HG02642 (cell line): ENCODE results near the gene PTX4.
A peak's percentile ranks its signal among the peaks of the same experiment; 100 is the strongest.
"Not testable (repeated sequence)": the region's sequence is repeated elsewhere in the genome, so short reads cannot be mapped to it uniquely, and the experiment has no call there.

ENCODE experiments used
- ATAC-seq: cut with Tn5 transposase; IDR thresholded peaks from one replicate; pipeline ENCODE4 v1.9.1; 2021; ENCODE audit warnings: mild to moderate bottlenecking; ENCODE audit not compliant: unreplicated experiment, poor library complexity

Gene PTX4

GRCh38 chr16:1486551-1487390 is 2.0 kb downstream of the PTX4 start:
- ATAC-seq: no peak

DNA sequence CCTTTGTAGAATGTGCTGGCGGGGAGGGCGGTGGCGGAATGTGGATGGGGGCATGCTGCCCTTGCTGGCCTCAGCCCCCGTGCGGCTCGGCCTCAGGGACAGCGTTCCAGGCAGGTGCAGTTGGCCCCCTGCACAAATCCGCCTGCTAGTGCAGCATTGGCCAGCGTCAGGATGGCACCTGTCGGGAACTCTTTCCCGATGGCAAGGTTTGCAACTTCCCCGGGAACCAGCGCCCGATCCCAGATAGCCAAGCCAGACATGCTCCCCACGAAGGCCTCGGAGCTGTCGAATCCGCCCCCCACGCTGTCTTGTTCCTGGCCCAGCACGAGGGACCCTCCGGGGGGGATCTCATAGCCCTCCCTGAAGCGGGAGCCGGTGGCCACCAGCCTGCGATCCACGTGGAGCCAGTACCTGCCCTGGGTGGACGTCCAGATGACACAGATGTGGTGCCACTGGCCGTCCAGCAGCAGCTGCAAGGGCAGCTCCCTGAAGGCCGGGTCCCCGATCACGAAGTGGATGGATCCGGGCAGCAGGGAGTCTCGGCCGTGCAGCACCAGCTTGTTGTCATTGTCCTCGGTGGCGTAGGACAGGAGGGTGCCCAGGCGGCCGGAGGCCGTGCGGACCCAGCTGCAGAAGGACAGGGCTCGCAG is 2.8 kb downstream of the PTX4 start:
- ATAC-seq: no peak

- no peak for ATAC-seq
Measured at GRCh38 chr16:1481906-1482835, 6.6 kb downstream of the PTX4 start.

- not testable (repeated sequence) for ATAC-seq
Measured at GRCh38 chr16:1478937-1479336, 9.8 kb downstream of the PTX4 start.

GRCh38 chr16:1477033-1477432 is 11.7 kb downstream of the PTX4 start:
- ATAC-seq: no peak

- ATAC-seq: no peak
Measured at GRCh38 chr16:1475552-1476114, 13.1 kb downstream of the PTX4 start.

DNA sequence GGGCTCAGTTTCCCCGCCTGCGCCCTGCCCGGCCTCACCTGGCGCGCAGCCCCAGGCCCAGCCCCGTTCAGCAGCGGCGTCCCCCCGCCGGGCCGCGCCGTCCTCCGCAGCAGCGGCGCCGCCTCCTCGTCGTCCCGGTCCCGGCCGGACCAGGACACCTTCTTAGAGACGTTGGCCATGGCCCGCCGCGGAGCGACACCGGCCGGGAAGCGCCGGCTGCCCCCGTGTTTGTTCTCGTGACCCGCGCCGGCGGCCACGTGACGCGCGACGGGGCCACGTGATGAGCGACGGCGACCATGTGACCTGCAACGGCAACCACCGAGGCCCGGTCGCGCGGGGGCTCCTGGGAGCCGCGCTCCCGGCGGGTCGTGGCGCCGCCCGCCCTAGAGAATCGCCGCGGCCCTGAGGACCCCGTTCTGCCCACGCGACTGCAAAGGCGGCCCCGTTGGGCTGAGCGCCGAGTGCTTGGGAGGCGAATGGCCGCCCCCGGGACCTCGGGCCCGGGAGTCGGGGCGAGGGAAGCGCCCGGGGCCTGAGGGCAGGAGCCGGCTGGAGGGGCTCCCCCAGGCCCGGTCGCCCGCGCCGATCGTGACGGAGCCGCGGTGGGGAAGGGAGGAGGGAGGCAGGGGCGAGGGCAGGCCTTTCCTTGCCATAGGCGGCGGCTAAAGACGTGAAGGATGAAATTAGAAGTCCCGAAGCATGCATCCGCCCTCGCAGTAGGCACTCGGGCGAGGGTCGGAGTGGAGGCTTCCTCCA is 13.8 kb downstream of the PTX4 start, which contains the start of gene CLCN7:
TSS of gene CLCN7 (minus strand) at position 233 of the 756 bp plus-strand sequence. CDS start at position 179, 54 bp downstream.
- peak; percentile 90 for ATAC-seq

DNA sequence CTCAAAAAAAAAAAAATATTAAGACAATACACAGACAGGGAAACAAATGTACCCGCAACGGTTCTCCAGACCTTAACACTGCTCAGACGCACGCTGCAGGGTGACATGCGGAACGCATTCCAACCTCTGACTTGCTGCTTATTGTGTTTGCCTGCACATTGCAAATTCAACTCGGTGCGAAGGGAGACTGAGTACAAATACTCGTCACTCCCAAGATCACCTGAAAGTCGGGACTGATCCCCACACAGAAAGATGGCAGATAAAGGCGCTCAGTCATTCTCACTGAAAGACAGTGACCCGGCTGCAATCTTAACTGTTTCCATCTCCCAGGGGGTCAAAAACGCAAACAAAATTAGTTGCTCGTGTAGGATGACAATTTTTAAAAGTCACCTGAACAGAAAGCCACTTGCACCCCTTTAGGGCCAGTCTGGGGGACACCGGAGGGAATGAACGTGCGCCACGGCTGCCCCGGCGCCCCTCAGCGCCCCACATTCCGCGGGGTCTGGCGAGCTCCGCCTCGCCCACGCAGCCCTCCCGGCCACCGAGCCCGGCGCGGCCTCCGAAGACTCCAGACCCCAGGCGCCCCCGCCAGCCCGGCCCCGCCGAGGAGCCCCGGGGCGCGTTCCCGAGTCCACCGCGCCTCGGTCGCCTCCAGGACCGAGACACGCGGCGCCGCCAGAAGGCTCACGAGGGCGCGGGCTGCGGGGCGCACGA is 14.5 kb downstream of the PTX4 start:
- ATAC-seq: peak; percentile 27

DNA sequence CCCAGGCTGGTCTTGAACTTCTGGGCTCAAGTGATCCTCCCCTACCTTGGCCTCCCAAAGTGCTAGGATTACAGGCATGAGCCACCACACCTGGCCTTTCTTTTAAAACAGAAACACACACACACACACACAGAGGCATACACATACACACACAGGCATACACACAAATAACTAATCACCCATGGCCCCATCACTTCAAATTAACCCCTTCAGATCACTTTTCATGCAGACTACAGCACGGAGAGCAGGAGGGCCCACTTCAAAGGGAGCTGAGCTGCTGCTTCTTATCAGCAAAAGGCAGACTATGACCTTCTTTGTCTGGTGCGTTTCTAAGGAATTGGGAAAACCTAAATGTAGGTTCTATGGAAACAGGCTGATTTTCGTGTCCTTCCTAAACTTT is 15.8 kb downstream of the PTX4 start:
- no peak for ATAC-seq

DNA sequence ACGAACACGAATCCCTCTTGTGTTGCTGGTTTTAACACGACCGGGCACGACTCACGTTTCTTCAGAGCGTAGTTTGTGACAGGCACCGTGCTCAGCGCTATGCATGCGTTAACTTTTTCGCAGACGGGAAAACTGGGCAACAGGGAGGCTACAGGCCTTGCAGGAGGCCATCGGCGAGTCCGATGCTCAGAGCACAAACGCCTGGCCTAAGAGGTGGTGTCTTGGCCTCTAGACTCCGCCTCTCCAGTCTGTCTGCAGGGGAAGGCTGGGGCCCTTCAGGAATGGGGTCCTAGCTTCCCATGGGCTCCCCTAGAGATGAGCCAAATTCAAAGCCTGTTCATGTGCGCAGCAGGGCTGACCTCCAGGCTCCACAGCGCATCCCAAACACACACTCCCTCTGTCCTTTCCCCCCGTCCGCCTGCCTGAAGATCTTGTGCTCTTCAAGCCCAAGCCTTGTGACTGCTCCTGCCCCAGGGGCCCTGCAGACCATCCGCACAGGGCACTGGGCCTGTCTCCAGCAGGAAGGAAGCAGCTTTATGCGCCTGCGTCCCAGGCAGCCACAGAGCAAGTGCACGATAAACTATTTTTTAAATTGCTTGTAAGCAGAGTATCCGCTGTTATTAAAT is 17.1 kb downstream of the PTX4 start:
- no peak for ATAC-seq

DNA sequence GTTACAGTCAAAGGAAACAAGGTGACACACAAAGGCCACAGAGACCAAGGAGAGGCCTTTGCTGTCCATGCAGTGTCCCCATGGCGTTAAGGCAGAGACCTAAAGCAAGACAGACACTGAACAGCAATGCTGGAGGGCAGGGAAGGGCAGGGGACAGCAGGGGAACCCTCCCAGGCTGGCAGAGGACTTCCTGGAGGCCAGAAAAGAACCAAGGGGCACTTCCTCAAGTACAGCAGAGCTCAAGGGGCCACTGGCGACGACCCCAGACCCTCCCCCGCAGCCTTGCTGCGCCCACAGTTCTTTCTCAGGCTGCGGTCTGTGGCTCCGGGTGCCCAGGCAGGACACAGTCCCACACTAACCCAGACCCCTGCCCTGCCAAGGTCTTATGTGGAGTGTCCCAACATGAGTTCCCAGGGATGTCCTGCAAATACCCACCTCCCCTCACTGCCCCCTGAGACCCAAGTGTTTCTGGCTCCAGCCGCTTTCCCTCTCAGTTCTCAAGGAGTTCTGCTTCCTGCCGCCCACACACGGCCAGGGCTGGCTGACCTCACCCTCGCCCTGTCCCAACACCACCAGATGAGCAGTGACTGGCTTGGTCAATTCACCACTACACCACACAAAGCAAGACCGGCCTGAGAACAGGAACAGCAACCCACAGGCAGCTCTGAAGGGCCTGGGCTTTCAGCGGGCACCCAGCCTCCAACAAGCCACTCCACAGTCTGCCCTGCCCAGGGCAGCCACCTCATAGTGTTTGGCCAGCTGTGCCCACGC is 18.1 kb downstream of the PTX4 start:
- no peak for ATAC-seq

DNA sequence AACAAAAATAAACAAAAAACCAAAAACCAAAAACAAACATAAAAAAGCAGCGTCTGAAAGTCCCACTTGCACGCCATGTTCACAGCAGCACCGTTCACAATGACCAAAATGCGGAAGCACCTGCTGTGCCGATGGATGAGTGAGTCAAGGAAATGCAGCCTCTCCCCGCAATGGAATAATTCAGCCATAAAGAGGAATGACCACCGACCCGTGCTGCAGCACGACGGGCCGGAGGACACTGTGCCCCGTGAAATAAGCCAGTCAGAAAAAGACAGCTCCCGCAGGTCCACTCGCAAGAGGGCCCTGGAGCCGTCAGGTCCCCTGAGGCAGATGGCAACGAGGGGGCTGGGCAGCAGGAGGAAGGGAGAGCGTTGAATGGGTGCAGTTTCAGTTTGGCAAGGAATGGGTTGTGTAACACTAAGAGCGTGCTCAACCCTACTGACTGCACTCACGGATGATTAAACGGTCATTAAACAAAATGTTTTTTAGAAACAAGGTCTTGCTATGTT is 19.0 kb downstream of the PTX4 start:
- ATAC-seq: no peak

- ATAC-seq: not testable (repeated sequence)
Measured at GRCh38 chr16:1469141-1469540, 19.6 kb downstream of the PTX4 start.

DNA sequence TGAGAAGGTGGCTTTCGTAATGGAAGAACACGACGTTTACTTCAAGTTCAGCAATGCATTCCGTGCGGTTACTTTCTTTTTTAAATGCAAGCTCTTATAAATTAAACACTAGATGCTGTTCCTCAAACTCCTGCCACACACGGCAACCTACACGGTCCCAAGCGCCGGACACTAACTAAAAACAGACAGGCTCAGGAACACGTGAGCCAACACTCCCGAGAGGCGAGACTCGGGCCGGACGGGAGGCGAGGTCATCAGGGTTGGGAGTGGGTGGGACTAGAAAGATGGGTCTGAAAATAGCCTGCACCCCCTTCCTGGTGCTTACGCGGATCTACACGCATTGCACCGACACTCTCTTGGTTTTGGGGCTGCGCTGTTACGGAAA is 20.3 kb downstream of the PTX4 start:
- no peak for ATAC-seq

GRCh38 chr16:1466968-1467521 is 21.7 kb downstream of the PTX4 start:
- no peak for ATAC-seq

DNA sequence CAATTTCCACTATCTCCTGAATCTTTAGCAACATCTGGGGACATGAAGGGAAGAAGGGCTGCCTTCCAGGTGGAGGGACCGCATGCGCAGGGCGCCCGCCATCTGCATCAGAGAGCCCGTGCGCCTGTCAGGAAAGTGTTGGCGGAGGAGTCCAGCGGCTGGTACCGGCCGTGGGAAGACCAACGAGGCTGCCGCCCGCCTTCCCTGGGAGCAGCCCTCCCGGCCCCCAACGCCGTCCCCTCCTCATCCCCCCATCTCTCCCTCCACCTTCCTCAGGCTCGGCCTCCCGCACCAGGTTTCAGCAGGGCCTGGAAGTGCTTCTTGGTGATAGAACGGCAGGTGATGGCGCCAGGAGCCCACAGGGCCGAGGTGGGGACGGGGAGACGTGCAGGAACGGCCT is 22.7 kb downstream of the PTX4 start:
- no peak for ATAC-seq

DNA sequence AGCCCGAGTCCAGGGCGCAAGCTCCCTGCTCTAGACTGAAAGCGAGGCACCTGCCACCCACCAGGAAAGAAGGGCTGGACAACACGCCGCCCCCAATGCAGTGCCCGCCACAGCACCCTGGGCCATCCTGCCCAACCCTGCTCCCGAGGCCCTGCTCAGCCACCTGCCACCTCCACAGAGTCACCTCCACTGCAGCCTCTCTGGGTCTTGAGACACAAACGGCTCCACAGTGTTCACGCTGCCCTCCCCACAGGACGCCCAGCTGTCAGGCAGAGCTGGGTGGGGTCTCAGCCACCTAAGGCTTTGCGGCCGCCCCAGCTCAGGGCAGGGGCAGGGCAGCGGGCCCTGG is 23.2 kb downstream of the PTX4 start:
- ATAC-seq: no peak
